Right atrium auricular region (tissue), 2 donors: ENCODE results near the gene LEMD3. TPM values are rescaled to one million over a fixed set of nuclear protein-coding genes. Genes with fewer than 3 reads are reported as not detected.
"Not testable (repeated sequence)": the region's sequence is repeated elsewhere in the genome, so short reads cannot be mapped to it uniquely, and the experiment has no call there.

Experiments
- DNase-seq: peaks from one replicate; pipeline ENCODE4 v3.0.0-alpha.2; 2019; ENCODE audit warnings: low spot score
- H3K27ac ChIP-seq, 2 donors: fragments of 200-600 bp; sonication (generic); 1 replicate in 1 of 2; 2 replicates in 1 of 2; pipeline ENCODE4 v1.5.1; 2016 to 2019
- H3K27me3 ChIP-seq, 2 donors: fragments of 200-600 bp; sonication (generic); one replicate each; pipeline versions ENCODE4 v1.5.1 to v1.6.0; 2017 to 2019
- H3K36me3 ChIP-seq: fragments of 200-600 bp; sonication (generic); one replicate; pipeline ENCODE4 v1.5.1; 2016
- H3K4me1 ChIP-seq, 2 donors: fragments of 200-600 bp; sonication (generic); one replicate each; pipeline versions ENCODE4 v1.5.1 to v1.6.0; 2017 to 2019
- H3K4me3 ChIP-seq, 2 donors: fragments of 200-600 bp; sonication (generic); 1 replicate in 1 of 2; 2 replicates in 1 of 2; pipeline ENCODE4 v1.5.1; 2017 to 2019; ENCODE audit warnings: mild to moderate bottlenecking in 1 of 2, moderate library complexity in 1 of 2
- H3K9me3 ChIP-seq, 2 donors: fragments of 200-600 bp; sonication (generic); one replicate each; pipeline ENCODE4 v1.5.1; 2019
- CTCF ChIP-seq, 2 donors: fragments of 200-600 bp; sonication (generic); IDR thresholded peaks; one replicate each; pipeline ENCODE4 v1.5.1; 2019; ENCODE audit warnings: antibody characterized with exemption in 2 of 2
- total RNA-seq, 2 donors: library from RNA; depleted of rRNA; stranded (reverse); fragments of >200 nt; gene quantifications; one replicate each; pipeline ENCODE4 v1.1.0, GENCODE V29; 2016

LEMD3 gene
- total RNA-seq, 2 donors from 2014 or later: 11.3 to 14.0 TPM

- Histone ChIP-seq H3K4me3 (no peak overlapping the region), H3K27ac (no peak overlapping the region), H3K27me3 (no peaks in the 10 kb centered on the region), H3K4me1 (peaks cover 0 to 40% of the 10 kb centered on the region in 2 donors), H3K9me3 (no peaks in the 10 kb centered on the region), H3K36me3 (no peaks in the 10 kb centered on the region)
- TF ChIP-seq CTCF (IDR thresholded peaks at IDR 0.05): no peak
- no peak for DNase-seq
Measured at GRCh38 chr12:65282840-65283239, 113.5 kb downstream of the LEMD3 start.

- H3K4me3 ChIP-seq, H3K27ac ChIP-seq, H3K27me3 ChIP-seq, H3K9me3 ChIP-seq, H3K36me3 ChIP-seq, DNase-seq: not testable (repeated sequence)
- H3K4me1 ChIP-seq: peaks cover 0 to 31% of the 10 kb centered on the region in 2 donors
Measured at GRCh38 chr12:65285532-65285931, 116.1 kb downstream of the LEMD3 start.

DNA sequence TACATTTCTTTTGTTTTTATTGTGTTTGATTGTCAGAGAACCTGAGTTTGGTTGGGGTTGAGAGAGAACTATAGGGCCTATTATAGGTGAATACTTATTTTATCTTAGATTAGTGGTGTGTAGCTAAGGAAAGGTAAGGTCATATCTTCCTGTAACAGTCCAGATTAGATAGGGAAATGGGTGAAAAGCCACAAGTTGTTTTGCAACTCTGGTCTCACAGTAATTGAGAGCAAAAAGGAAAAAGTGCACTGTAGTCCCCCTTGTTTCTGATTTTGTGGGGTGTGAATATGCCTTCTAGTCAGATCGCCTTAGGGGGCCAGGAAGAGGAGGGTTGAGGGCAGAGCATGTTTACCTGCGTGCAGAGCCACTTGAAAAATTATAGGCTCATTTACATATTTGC, 118.0 kb downstream of the LEMD3 start:
- DNase-seq: no peak
- H3K4me1 ChIP-seq: peaks cover 0 to 18% of the 10 kb centered on the region in 2 donors
- no peak for TF ChIP-seq CTCF (IDR thresholded peaks at IDR 0.05)
- H3K9me3 ChIP-seq: no peaks in the 10 kb centered on the region
- H3K36me3 ChIP-seq: no peaks in the 10 kb centered on the region
- no peak overlapping the region for H3K27ac ChIP-seq
- no peaks in the 10 kb centered on the region for H3K27me3 ChIP-seq
- H3K4me3 ChIP-seq: no peak overlapping the region

DNA sequence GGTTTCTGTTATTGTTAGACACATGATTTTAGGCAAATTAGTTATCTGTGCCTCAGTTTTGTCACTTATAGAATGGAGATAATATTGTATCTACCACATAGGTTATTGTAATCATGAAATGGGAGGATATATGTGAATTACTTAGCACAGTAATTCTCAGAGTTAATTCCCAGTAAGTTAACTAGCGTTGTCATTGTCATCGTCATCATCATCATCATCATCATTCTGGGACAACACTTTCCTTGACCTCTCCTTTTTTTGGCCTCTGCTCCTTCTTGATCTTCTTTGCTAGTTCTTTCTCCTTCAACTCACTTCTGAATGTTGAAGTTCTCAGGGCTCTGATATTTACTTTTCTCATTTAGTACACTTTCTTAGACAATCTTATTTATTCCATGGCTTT, 122.9 kb downstream of the LEMD3 start:
- Histone ChIP-seq H3K4me1 (peaks cover 0 to 32% of the 10 kb centered on the region in 2 donors), H3K4me3 (no peak overlapping the region), H3K27me3 (no peaks in the 10 kb centered on the region), H3K36me3 (no peaks in the 10 kb centered on the region), H3K27ac (no peak overlapping the region), H3K9me3 (no peaks in the 10 kb centered on the region)
- no peak for DNase-seq
- no peak for TF ChIP-seq CTCF (IDR thresholded peaks at IDR 0.05)

GRCh38 chr12:65293735-65294134, 124.4 kb downstream of the LEMD3 start:
- H3K4me1 ChIP-seq: peaks cover 0 to 30% of the 10 kb centered on the region in 2 donors
- H3K4me3 ChIP-seq: no peak overlapping the region
- H3K36me3 ChIP-seq: no peaks in the 10 kb centered on the region
- TF ChIP-seq CTCF (IDR thresholded peaks at IDR 0.05): no peak
- H3K27ac ChIP-seq: no peak overlapping the region
- DNase-seq: no peak
- H3K9me3 ChIP-seq: no peaks in the 10 kb centered on the region
- H3K27me3 ChIP-seq: no peaks in the 10 kb centered on the region

DNA sequence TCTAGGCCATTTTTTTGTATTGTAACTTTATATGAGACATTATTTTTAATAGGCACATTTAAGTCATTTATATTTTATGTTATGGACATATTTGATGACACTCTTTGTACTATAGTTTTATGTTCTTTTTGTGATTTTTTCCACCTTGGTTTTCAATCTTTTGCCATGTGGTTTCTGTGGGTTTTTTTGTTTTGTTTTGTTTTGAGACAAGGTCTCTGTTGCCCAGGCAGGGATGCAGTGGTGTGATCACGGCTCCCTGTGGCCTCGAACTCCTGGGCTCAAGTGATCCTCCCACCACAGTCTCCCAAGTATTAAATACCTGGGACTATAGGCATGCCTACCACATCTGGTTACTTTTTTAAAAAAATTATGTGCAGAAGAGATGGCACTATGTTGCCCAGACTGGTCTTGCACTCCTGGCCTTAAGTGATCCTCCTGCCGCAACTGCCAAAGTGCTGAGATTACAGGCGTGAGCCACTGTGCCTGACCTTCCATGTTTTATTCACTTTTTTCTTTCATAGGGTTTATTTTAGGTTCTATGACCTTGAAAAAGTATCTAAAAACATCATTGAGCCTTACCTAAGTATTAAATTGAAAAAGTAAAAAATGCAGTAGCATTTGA, 125.4 kb downstream of the LEMD3 start:
- no peak for DNase-seq
- Histone ChIP-seq H3K27ac (no peak overlapping the region), H3K27me3 (no peaks in the 10 kb centered on the region), H3K4me1 (peaks cover 0 to 36% of the 10 kb centered on the region in 2 donors), H3K9me3 (no peaks in the 10 kb centered on the region), H3K36me3 (no peaks in the 10 kb centered on the region), H3K4me3 (no peak overlapping the region)
- no peak for TF ChIP-seq CTCF (IDR thresholded peaks at IDR 0.05)
